T-helper 2 cell (primary cell): ENCODE results near the gene RNF121.

ENCODE experiments used
- DNase-seq, 5 experiments: peaks; one replicate each; pipeline versions ENCODE4 v3.0.0 to v3.0.0-alpha.2; 2012 to 2022

The RNF121 gene

DNA sequence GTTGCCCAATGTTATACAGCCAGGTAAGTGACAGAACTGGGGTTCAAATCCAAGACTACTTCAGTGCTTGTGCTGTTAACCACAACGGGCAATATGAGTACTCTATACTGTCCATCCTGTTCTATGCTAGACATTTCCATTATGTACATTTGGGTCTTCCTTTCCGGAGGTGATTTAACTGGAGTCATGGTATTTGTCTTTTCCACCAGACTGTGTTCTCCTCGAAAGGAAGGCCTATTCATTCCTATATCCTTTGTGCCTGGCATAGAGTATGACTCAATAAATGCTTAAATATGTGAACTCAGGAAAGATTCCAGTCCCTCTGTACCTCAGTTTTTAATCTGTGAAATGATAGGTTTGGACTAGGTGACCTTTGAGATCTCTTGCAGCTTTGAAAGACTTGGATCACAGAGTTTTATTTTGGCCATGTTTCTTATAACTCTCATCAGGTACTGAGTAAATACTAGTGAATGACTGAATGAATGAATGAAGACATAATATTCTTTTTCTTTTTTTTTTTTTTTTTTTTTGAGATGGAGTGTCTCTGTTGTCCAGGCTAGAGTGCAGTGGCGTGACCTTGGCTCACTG, 6.6 kb downstream of the RNF121 start:
- DNase-seq: no peak

DNA sequence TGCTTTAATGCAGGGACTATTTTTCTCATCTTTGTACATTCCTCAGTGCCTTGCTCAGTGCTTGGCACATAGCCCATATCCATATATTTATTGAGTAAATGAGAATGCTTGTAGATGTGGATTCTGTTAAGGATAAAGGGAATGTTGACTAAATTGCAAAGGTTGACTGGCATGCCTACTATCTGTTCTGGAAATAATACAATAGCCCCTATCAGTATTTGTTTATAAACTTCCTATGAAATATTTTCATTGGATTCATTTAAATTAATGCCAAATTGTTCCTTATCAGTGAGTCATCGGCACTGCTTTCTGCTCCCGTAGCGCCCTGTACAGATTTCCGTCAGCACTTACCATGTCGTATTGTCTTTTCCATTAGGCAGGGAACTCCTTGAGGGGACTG, 8.0 kb downstream of the RNF121 start:
- no peak for DNase-seq

DNA sequence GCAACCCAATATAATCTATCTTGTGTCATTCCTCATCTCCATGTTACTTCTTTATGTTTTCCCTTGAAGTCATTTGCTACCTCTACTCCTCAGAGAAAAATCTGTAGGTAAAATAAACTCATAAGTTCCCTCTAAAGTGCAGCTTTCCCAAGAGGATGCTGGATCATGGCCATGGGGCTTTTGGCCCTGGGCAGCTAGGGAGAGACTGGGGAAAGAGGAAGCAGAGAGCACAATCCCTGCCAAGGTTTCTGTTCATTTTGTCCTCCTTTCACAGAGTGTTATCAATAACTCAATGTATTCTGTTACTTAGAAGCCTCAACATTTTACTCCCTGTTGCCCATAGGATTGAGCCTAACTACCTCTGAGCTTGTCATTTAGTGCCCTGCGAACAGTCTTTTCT, 9.0 kb downstream of the RNF121 start:
- DNase-seq: no peak

DNA sequence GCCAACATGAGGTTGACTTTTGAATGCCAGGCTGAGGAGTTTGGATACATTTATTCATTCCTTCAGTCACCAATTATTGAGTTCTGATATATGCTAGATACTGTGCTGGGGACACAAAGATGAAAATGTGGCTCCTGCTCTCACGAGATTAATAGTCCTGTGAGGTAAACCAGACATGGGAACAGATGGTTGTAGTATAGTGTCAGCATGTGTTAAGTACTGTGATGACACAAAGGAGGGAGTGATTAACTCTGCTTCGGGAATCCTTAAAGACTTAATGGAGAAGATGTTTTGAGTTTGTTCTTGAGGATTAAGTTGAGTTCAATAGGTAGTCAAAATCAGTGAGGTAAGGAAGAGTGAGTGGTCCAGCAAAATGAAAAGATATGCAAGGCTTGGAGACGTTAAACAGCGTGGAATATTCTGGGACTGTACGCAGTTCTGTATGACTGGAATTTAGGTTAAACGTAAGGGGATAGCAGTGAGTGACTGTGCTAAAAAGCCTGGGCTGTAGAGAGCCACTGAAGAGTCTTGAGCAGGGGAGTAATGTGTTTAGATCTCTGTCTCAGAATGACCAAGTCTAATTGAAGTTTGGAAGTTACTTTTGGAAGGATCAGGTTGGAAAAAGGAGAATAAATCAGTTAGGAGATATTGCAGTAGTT, 11.8 kb downstream of the RNF121 start:
- DNase-seq: no peak

DNA sequence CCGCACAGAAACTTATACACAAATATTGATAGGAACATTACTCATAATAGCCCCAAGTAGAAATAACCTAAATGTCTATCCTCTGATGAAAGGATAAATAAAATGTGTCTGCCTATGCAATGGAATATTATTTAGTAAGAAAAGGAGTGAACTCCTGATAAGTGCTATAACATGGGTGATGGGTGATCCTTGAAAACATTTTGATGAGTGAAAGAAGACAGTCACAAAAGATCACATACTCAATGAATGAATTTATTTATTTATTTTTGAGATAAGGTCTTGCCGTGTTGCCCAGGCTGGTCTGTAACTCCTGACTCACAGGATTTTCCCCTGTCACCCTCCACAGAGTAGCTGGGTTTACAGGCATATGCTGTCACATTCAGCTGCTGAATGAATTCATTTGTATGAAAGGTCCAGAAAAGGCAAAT, 17.3 kb downstream of the RNF121 start:
- DNase-seq: no peak

DNA sequence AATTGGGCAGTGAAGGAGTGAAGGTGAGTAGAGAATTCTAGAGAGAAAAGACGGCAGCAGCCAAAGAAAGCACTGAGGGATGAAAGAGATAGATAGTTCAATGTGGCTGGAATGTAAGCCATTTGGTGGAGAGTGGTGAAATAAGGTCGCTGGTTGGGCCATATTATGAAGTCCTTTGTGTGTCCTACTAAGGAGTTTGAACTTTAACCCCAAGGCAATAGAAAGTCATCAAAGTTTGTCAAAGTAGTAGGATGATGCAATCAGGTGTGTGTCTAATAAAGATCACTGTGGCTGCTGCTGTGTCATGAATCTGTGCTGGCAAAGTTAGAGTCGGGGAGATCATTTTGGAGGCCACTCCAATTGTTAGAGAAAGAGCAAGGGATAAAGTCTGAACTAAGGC, 18.7 kb downstream of the RNF121 start:
- no peak for DNase-seq

DNA sequence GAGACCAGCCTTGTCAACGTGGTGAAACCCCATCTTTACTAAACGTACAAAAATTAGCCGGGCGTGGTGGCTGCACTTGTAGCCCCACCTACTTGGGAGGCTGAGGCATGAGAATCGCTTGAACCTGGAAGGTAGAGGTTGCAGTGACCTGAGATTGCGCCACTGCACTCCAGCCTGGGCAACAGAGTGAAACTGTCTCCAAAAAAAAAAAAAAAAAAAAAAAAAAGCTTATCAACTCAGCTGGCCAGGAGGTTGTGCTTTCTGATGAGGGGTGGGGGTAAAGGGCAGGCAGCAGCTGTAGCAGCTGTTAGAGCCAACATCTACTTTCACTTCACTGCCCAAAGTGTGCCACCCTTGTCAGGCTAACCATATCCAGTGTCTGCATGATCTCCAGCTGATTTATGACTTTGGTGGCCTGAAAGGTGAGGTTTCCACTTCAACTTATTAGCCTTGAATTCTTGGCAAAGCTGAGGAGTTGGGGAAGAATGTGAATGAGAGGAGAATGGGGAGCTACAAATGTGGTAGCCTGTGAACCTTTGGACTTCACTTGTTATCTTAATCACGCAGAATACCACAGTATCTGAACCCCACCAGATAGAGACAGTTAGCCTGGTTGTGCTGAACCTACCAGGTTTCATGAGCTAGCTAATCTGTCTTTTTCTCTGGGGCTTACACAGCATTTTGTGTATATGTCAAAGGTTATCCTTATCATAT, 19.6 kb downstream of the RNF121 start:
- no peak for DNase-seq

DNA sequence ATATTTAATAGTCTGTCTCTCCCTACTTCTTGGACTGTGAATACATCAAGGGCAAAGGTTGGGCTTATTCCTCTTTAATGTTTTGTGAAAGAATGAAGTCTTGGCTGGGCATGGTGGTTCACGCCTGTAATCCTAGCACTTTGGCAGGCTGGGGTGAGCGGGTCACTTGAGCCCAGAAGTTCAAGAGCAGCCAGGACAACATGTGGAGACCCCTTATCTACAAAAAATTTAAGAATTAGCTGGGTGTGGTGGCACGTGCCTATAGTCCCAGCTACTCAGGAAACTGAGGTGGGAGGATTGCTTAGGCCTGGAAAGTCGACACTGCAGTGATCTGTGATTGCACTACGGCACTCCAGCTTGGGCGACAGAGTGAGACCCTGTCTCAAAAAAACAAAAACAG, 20.2 kb downstream of the RNF121 start:
- DNase-seq: no peak

DNA sequence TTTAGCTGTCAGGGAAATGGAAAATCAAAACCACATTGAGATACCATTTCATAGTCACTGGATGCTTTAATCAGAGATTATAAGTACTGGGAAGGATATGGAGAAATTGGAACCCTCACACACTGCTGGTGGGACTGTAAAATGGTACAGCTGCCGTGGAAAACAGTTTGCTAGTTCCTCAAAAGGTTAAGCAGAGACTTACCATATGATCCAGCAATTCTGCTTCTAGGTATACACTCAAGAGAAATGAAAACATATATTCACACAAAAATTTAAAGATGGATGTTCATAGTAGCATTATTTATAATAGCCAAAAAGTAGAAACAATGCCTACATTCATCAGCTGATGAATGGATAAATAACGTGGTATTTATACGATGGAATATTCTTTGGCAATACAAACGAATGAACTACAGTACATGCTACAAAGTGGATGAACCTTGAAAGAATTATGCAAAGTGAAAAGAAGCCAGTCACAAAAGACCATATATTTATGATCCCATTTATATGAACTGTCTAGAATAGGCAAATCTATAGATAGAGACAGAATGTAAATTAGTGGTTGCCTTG, 23.0 kb downstream of the RNF121 start:
- no peak for DNase-seq

DNA sequence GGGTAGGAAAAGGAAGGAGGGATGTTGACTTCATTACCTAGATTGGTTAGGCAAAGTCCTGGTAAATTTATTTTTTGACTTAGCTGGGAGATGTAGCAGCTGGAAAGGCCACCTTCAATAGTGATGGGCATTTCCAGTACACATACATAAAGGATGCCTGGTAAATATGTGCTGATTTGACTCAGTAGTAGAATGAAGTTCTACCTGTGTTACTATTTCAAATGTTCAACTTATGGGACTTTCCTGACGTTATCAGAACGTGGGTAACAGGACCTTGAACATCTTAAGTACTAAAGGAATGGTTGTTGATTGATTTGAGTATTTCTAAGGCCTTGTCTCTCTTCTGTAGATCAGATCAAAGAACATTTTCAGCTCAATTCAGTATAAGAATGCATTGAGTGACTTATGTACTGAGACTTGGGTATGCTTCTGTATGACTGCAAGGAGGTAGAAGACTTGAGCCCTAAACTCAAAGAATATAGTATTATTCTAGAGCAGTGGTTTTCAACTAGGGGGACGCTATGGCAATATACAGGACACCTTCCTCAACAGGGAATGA, 27.1 kb downstream of the RNF121 start:
- no peak for DNase-seq

DNA sequence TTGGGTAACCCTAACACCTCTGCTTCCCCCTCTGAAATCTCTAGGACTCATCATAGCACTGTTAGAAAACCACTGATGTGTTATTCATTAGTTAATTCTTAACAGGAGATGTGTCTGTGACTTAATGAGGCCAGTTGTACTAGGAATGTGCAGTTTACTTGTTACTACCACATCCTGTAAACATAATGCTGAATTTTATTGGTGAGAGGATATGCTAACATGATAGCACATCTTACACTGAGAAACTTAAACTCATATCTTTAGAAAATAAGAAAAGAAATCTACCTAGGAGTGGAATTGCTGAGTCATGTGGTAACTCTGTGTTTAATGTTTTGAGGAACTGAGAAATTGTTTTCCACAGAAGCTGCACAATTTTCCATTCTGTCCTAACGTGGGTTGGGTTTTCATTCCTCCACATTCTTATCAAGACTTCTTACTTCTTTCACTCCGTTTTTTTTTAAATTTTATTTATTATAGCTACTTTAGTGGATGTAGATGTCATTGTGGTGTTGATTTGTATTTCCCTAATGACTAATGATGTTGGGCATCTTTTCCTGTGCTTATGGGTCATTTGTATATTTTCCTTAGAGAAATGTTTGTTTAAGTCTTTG, 33.7 kb downstream of the RNF121 start:
- DNase-seq: peak in 1 of 5 experiments; percentile 62

DNA sequence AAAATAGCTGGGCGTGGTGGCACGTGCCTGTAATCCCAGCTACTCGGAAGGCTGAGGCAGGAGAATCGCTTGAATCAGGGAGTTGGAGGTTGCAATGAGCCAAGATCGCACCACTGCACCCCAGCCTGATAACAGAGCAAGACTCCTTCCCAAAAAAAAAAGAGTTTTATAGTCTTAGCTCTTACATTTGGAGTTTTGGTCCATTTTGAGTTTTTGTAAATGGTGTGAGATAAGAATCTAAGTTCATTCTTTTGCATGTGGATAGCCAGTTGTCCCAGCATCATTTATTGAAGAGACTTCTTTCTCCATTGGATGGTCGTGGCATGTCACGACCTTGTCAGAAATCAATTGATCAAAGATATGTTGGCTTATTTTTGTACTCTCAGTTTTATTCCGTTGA, 34.6 kb downstream of the RNF121 start:
- DNase-seq: no peak

DNA sequence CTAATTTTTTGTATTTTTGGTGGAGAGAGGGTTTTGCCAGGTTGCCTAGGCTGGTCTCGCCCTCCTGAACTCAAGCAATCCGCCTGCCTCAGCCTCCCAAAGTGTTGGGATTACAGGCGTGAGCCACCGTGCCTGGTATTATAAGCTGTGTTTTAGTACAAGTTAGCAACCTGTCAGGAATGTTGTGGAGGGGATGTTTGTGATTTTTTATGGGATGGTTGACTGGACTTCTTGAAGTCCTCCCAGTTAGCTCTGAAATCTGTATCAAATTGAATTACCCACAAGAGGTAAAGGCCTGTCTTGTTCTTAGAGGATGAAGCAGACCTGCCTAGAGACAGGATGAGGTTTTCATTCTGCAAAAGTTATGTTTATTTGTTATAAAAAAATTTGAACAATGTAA, 35.8 kb downstream of the RNF121 start:
- DNase-seq: no peak

DNA sequence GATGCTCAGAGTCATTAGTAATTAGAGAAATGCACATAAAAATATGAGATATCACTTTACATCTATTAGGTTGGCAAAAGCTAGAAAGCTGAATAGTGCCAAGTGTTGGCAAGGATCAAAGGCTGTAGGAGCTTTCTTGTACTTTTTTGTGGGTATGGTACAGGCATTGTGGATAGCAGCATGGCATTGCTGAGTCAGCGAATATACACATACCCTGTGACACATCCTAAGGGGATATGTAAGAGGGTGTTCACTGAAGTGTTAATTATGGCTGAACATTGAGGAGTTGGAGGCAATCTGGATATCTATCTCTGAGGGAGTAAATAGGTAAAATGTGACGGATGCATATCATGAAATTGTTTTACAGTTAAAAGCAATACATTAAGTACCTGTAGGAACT, 42.8 kb downstream of the RNF121 start:
- DNase-seq: no peak

DNA sequence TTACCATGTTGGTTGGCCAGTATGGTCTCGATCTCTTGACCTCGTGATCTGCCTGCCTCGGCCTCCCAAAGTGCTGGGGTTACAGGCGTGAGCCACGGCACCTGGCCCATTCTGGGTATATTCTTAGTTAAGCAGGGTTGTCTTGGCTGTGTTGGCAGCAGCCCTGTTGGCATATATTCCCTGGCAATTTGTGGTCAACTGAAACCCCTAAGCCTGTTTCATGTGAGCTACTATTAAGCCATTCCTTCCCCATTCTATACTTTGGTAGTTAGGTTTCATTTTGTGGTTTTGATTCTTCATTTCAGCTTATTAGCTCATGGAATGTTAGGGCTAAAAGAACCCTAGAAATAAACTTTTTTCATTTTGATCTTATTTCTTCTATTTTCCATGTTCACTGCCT, 47.7 kb downstream of the RNF121 start:
- no peak for DNase-seq

DNA sequence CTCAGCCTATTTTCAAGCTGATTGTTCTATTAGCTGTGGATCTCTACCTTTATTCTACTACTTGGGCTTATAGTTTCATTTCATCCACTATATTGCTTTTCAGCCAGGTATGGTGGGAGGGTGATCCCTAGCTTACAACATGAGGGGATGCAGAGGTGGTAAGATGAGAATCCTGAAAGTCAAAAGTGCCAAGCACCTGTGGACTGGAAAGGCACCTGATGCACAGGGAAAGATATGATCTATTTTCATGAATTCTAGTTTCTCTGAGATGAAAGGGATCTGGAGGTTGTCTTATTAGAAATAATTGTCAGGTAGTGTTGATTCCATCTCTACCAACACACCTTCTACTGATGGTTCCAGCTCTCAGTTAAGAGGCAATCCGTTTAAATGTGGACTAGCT, 48.2 kb downstream of the RNF121 start:
- DNase-seq: no peak

DNA sequence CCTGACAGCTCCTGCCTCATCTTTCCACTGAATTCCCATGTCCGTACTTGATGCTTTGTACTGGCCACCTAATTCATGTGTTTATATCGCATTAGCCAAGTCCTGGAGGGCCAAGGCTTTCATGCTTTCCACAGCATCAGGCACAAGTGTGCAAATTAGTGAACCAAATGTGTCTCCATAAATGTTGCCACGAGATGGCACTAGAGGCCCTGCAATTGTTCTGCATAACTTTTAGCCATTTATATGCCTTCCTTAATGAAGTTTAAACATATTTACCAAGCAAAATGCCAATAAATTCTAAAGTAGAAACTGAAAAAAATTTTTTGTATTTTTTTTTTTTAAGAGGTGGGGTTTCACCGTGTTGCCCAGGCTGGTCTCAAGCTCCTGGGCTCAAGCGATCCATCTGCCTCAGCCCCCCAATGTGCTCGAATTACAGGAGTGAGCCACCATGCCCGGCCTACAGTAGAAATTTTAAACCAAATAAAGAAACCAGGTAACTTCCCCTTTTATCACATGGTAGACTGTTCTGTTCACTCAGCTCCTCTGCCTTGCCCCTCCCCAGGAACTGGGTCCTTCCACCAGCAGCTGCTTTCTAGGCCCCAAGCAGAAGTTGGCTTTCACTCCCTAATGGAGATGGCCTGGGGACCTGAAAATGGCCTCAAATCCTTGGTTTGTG, 49.0 kb downstream of the RNF121 start:
- peak in 3 of 5 experiments; percentile 21 to 63 (median 34) for DNase-seq

DNA sequence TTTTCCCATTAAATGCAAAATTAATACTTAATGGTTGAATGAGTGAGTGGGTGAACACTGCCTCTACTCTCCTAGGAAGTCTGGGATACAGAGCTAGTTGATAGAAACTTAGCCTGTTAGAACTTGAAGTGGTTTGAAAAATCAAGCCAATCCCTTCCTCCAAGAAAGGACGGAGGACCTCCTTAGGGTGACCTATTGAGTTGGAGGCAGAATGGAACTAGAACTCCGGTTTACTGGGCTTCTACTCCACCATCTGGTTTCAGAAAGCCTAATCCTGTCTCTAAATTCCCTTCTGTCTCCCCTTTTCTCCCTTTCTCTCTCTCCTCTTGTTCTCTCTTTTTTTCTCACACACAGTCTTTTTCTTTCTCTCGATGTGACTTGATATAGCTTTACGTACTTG, 50.2 kb downstream of the RNF121 start:
- DNase-seq: no peak

DNA sequence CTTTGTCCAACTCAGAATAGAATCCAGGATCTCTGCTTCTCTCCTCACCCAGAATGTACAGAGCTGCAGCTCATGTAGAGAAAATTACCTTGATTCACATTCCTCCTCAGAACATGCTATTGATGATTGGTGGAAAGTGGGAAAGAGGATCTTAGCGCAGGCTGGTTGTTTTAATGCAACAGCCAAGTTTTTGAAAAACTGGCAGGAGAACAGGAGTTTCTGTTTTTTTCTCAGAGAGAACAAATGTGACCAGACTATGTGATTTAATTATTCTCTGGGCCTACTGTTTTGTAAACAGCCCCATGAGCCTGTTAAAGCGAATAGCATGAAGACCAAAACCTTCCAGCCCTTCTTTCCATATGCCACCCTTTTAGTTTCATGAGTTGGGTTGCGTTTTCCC, 50.8 kb downstream of the RNF121 start:
- DNase-seq: no peak

DNA sequence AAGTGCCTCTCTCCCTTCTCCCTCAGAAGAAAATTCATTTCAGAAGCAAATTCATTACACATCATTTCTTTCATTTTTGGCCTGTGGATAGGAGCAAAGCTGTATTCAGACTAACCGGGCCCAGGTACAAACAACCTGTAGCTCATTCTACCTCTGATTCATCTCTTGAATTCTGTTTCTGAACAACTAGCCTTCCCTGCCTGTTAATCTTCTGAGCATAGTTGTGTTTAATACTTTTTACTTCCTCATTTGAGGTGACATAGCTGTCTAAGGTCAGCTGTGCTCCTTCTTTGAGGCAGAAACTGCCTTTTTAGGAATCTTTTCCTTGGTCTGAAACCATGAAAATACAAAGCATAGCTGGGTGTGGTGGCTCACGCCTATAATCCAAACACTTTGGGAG, 57.3 kb downstream of the RNF121 start:
- DNase-seq: no peak

DNA sequence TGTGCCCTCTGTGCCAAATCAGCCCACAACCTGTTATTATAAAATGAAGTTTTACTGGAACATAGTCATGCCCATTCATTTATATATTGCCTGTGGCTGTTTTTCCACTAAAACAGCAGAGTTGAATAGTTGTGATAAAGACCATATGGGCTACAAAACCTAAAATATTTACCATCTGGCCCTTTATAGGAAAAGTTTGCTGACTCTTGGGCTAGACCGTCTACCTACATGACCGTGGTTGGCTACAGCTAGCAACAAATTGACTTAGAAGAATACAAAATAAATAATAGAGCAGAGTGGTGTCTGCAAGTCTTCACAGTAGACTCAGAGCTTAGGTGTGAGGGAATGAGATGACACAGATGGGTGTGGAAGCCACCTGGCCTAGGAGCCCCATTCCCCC, 58.7 kb downstream of the RNF121 start:
- no peak for DNase-seq

DNA sequence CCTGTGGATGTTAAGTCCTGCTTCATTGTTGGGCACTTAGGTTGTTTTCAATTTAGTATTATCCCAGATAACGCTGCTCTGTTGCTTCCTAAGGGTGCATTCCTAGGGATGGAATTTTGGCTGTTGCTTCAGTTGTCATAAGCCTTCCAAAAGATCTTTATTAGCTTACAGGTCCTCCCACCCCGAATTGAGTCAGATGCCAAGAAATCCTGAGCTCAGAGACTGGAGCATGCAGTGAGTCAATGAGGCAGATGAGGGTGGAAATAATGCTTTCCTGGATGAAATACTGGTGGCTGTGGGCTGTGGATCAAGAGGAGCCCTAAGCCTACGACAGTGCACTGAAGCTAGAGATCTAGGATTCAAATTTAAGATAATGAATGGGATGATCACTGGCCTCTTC, 59.2 kb downstream of the RNF121 start:
- no peak for DNase-seq

DNA sequence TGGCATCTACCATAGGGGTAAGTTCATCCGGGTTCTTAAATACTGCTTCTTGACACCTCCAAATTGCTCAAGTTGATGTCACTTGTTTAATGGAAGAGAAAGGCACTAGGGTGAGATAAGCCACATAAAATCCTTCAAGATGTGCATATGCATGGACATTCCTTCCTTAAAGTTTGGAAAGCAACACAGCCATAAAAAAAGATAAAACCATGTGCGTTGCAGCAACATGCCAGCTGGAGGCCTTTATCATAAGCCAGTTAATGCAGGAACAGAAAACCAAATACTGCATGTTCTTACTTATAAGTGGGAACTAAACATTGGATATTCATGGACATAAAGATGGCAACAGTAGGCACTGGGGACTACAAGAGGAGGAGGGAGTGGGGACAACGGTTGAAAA, 61.9 kb downstream of the RNF121 start:
- DNase-seq: no peak
